Activated naive CD8-positive, alpha-beta T cell treated with anti-CD3 and anti-CD28 coated beads, Interleukin-2, amount 50 U/mL, for 24 hours (primary cell): Measurements from ENCODE around the gene STIM2.

Experiments used
- ATAC-seq: fragments of 150-1000 bp; cut with Tn5 transposase; one replicate; pipeline ENCODE4 v1.10.0; 2021
- DNase-seq: peaks from one replicate; pipeline ENCODE4 v3.0.0; 2021
- H3K27ac Mint-ChIP-seq: one replicate; pipeline ENCODE4 v1.8.0; 2021; ENCODE audit warnings: mild to moderate bottlenecking, mixed read lengths
- H3K27me3 Mint-ChIP-seq: one replicate; pipeline ENCODE4 v1.8.0; 2021; ENCODE audit warnings: mixed read lengths
- H3K36me3 Mint-ChIP-seq: one replicate; pipeline ENCODE4 v1.8.0; 2021; ENCODE audit warnings: low read depth, mixed read lengths
- H3K4me1 Mint-ChIP-seq: one replicate; pipeline ENCODE4 v1.8.0; 2021; ENCODE audit warnings: mixed read lengths
- H3K4me3 Mint-ChIP-seq: one replicate; pipeline ENCODE4 v1.8.0; 2021; ENCODE audit warnings: mild to moderate bottlenecking, moderate library complexity, mixed read lengths
- H3K9me3 Mint-ChIP-seq: one replicate; pipeline ENCODE4 v1.8.0; 2021; ENCODE audit warnings: mixed read lengths

Gene STIM2

DNA sequence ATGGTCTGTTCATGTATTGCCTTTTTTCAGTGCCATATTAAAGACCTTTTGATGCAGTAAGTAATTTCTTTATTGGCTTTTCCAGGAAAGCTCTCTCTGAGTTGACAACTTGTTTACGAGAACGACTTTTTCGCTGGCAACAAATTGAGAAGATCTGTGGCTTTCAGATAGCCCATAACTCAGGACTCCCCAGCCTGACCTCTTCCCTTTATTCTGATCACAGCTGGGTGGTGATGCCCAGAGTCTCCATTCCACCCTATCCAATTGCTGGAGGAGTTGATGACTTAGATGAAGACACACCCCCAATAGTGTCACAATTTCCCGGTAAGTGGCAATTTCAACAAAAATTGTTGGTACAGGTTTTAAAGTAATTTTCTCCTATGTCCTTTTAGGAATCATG is 148.0 kb downstream of the STIM2 start:
- no peak for DNase-seq
- H3K27me3 Mint-ChIP-seq = no peaks in the 10 kb centered on the region
- no peak for ATAC-seq
- no peaks in the 10 kb centered on the region for H3K9me3 Mint-ChIP-seq
- H3K4me3 Mint-ChIP-seq = no peak overlapping the region
- H3K4me1 Mint-ChIP-seq = peaks cover 40% of the 10 kb centered on the region
- H3K36me3 Mint-ChIP-seq = peaks cover 13% of the 10 kb centered on the region
- H3K27ac Mint-ChIP-seq = no peak overlapping the region

DNA sequence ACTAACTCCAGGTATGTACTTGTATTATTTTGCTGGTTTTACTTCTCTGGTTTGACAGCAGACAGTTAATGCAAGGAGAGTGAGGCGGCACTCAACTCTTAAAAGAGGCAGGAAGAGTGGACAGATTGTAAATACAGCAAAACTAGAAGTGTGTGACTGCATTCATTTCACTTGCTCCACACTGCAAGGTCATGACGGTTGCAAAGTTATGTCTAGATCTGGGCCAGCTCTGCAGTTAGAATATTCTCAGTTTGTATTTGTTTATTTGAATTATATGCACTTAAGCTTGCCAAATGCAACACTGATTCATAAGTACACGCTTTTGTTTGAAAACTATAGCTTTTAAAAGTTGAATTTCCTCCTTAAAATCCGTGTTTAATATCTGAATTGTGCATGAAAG is 148.9 kb downstream of the STIM2 start:
- no peaks in the 10 kb centered on the region for H3K9me3 Mint-ChIP-seq
- H3K4me1 Mint-ChIP-seq = peaks cover 31% of the 10 kb centered on the region
- peaks cover 10% of the 10 kb centered on the region for H3K36me3 Mint-ChIP-seq
- ATAC-seq (no peak), DNase-seq (no peak)
- H3K4me3 Mint-ChIP-seq = no peak overlapping the region
- H3K27ac Mint-ChIP-seq = no peak overlapping the region
- H3K27me3 Mint-ChIP-seq = no peaks in the 10 kb centered on the region

DNA sequence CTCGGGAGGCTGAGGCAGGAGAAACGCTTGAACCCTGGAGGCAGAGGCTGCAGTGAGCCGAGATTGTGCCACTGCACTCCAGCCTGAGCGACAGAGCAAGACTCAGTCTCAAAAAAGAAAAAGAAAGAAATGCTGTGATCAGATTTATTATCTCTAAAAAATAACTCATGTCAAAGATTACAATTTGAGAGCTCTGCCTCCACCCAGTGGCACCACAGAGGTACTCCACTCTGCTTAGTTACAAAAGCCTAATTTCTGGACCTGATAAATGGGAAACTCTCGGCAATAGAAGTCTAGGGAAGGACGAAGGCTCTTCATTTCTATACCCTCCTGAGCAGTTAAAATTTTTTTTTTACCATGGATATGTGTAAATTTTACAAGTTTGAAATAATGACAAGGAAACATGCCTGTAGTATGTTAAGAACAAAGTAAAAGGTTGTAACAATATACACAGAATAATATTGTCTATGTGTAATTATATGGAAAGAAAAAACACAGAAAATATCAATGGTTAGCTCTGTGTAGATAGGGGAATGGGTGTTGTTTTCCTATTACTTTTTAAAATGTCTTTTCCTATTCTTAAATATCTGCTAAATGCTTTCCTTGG is 149.8 kb downstream of the STIM2 start:
- Mint-ChIP-seq H3K27me3 (no peaks in the 10 kb centered on the region), H3K27ac (peak overlapping the region; percentile 7), H3K36me3 (peaks cover 14% of the 10 kb centered on the region), H3K4me3 (no peak overlapping the region), H3K9me3 (no peaks in the 10 kb centered on the region), H3K4me1 (peaks cover 25% of the 10 kb centered on the region)
- DNase-seq (peak; percentile 64), ATAC-seq (peak; percentile 59)

DNA sequence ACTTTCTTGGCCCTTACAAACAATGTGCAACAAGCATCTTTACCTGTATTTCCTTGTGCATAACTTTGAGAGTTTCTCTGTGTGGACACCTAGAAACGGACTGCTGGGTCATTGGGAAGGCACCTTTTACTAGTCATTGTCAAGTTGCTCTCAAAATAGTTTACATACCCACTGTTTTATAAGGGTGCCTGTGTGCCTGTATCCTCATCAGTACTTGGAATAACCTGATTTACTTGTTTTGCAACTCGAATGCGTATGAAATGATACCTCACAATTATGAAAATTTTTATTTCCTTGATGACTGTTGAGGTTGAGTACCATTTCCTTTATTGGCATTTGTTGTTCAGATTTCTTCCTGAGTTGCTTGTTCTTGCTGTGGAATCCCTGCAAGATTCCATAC is 150.8 kb downstream of the STIM2 start:
- peaks cover 15% of the 10 kb centered on the region for H3K4me1 Mint-ChIP-seq
- H3K4me3 Mint-ChIP-seq = no peak overlapping the region
- no peaks in the 10 kb centered on the region for H3K27me3 Mint-ChIP-seq
- ATAC-seq = no peak
- no peaks in the 10 kb centered on the region for H3K9me3 Mint-ChIP-seq
- H3K36me3 Mint-ChIP-seq = peaks cover 18% of the 10 kb centered on the region
- no peak overlapping the region for H3K27ac Mint-ChIP-seq
- no peak for DNase-seq

DNA sequence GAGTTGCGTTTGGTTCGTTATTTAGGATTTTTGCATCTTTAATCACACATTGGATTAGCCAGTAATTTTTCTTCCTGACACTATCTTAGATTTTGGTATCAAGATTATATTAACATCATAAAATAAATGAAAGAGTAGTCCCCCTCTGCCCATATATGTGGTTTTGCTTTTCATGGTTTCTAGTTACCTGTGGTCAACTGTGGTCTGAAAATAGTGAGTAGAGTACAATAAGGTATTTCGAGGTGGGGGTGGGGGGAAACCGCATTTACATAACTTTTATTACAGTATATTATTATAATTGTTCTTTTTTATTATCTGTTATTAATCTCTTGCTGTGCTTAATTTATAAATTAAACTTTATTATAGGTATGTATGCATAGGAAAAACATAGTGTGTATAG is 152.4 kb downstream of the STIM2 start:
- no peak overlapping the region for H3K27ac Mint-ChIP-seq

DNA sequence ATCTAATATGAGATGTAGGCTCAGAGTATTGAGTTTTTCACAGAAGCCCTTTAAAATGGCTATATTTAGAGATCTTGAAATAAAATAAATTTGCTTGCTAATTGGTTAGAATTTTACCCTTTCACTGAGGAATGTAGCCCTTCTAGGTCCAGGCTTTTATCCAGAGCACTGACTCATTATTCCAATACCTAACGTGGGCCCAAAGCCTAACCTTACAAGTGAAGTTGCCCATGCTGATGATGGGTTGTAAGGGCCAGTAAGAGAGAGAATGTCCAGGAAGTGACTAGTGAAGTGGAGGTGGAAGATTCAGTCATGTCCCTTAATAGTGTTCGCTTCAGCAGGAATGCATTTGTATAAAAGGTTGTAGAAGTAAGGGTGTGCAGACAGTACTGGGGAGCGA is 155.9 kb downstream of the STIM2 start:
- H3K27ac Mint-ChIP-seq = no peak overlapping the region
- H3K4me1 Mint-ChIP-seq = peaks cover 24% of the 10 kb centered on the region
- H3K4me3 Mint-ChIP-seq = no peak overlapping the region
- no peaks in the 10 kb centered on the region for H3K9me3 Mint-ChIP-seq
- ATAC-seq (no peak), DNase-seq (no peak)
- peaks cover 32% of the 10 kb centered on the region for H3K36me3 Mint-ChIP-seq
- no peaks in the 10 kb centered on the region for H3K27me3 Mint-ChIP-seq

More for the DNA sequence above, 152.4 kb downstream of the STIM2 start:
- H3K4me1 Mint-ChIP-seq = peaks cover 22% of the 10 kb centered on the region
- H3K36me3 Mint-ChIP-seq = peaks cover 21% of the 10 kb centered on the region
- no peak overlapping the region for H3K4me3 Mint-ChIP-seq
- no peak for ATAC-seq
- no peak for DNase-seq
- H3K27me3 Mint-ChIP-seq = no peaks in the 10 kb centered on the region
- no peaks in the 10 kb centered on the region for H3K9me3 Mint-ChIP-seq

DNA sequence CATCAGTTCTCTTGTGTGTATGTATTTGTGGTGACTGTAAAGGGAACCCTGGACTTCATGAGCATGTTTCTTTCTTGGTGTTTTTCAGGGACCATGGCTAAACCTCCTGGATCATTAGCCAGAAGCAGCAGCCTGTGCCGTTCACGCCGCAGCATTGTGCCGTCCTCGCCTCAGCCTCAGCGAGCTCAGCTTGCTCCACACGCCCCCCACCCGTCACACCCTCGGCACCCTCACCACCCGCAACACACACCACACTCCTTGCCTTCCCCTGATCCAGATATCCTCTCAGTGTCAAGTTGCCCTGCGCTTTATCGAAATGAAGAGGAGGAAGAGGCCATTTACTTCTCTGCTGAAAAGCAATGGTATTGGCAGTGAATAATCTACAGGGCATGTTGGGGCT is 157.0 kb downstream of the STIM2 start:
- no peak for ATAC-seq
- no peak for DNase-seq
- H3K4me3 Mint-ChIP-seq = no peak overlapping the region
- peaks cover 24% of the 10 kb centered on the region for H3K4me1 Mint-ChIP-seq
- peak overlapping the region; percentile 31 for H3K27ac Mint-ChIP-seq
- peaks cover 36% of the 10 kb centered on the region for H3K36me3 Mint-ChIP-seq
- H3K27me3 Mint-ChIP-seq = no peaks in the 10 kb centered on the region
- H3K9me3 Mint-ChIP-seq = no peaks in the 10 kb centered on the region

DNA sequence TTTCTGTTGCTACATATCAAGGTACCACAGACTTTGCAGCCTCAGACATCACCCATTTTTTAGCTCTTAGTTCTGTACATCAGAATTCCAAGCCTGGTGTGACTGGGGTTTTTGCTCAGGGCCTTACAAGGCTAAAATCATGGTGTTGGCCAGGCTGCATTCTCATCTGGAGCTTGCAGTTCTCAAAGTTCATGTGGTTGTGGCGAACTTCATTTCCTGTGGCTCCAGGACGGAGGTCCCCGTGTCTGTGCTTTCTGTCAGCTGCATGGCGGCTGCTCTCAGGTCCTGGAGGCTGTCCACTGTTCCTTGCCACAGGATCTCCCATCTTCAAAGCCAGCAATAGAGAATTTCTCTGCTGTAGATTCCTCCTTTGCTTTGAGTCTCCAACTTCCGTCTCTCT is 157.4 kb downstream of the STIM2 start:
- Mint-ChIP-seq H3K27me3 (no peaks in the 10 kb centered on the region), H3K9me3 (no peaks in the 10 kb centered on the region), H3K27ac (peak overlapping the region; percentile 29), H3K4me1 (peaks cover 24% of the 10 kb centered on the region), H3K36me3 (peaks cover 36% of the 10 kb centered on the region), H3K4me3 (no peak overlapping the region)
- no peak for DNase-seq
- ATAC-seq = peak; percentile 20

DNA sequence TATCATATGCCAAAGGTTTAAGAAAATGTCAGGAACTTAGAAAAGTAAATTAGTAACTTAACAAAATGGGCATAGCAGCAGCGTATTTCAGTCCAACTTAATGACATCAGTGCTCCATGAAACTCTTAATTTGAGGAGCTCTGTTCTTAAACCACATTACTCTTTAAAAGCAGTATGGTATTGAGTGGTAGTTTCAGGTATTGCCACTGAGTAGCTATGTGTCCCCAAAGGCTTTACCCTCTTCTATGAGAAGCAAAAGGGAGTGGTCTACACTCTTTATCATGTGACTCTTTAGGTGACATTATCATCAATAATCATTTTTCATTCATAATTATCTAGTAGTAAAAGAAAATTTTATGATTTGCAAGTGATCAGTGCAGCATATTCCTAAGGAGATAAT is 158.3 kb downstream of the STIM2 start:
- Mint-ChIP-seq H3K4me3 (no peak overlapping the region), H3K9me3 (no peaks in the 10 kb centered on the region), H3K27ac (no peak overlapping the region), H3K4me1 (peaks cover 22% of the 10 kb centered on the region), H3K27me3 (no peaks in the 10 kb centered on the region), H3K36me3 (peaks cover 38% of the 10 kb centered on the region)
- DNase-seq = no peak
- no peak for ATAC-seq

DNA sequence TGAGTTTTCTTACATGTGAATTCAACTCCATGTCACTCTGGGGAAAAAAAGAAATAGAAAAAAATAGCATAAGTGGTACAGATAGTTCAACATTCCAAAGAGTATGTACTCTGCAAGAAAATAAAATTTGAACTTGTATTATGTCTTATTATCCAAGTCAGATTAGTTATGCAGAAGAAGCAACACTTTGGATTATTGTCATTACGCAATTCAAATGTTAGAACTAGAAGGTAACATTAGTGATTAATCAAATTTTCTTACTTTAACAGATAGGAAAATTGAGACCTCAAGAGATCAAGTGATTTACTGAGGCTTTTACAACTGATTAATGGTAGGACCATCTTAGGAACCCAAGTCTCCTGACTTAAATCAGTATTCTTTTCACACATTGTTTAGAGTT is 159.1 kb downstream of the STIM2 start:
- no peak overlapping the region for H3K27ac Mint-ChIP-seq
- no peak for DNase-seq
- H3K4me3 Mint-ChIP-seq = no peak overlapping the region
- no peaks in the 10 kb centered on the region for H3K9me3 Mint-ChIP-seq
- H3K4me1 Mint-ChIP-seq = peaks cover 22% of the 10 kb centered on the region
- peaks cover 36% of the 10 kb centered on the region for H3K36me3 Mint-ChIP-seq
- no peaks in the 10 kb centered on the region for H3K27me3 Mint-ChIP-seq
- no peak for ATAC-seq

DNA sequence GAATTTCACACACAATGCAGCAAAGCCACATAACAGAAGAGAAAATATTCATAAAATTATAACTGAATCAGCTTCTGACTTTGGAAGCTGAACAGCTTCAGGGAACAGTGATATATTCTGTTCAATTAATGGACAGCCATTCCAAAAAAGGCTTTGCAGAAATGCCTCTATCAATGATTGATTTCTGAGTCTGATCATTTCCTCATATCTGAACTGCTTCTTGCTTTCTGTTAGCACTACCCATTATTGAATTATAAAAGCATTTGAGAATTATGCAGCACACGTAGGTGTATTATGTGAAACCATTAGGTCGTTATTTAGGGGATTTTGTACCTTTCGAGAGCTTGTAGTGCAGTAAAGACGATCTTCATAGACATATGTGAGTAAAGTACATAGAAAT is 159.6 kb downstream of the STIM2 start:
- Mint-ChIP-seq H3K27me3 (no peaks in the 10 kb centered on the region), H3K27ac (no peak overlapping the region), H3K9me3 (no peaks in the 10 kb centered on the region), H3K4me1 (peaks cover 20% of the 10 kb centered on the region), H3K4me3 (no peak overlapping the region), H3K36me3 (peaks cover 32% of the 10 kb centered on the region)
- DNase-seq = no peak
- ATAC-seq = no peak

DNA sequence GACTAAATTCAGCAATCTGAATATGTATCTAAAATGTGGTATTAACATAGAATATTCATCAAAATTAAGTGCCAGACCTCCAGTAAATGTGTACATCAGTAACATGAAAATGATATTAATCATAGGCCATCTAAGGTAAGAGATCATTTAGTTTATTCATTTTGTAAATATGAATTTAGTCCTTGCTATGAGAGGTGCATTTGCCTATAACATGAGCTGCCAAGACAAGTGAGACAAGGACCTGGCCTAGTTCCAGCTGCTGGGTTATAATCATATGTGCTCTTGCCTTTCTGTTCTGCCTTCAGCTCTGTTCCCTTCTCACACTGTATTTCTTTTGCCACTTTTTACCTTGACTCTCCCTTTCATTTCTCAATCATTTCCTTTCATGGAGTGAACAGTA is 160.0 kb downstream of the STIM2 start:
- Mint-ChIP-seq H3K4me3 (no peak overlapping the region), H3K27me3 (no peaks in the 10 kb centered on the region), H3K36me3 (peaks cover 32% of the 10 kb centered on the region), H3K4me1 (peaks cover 19% of the 10 kb centered on the region), H3K27ac (no peak overlapping the region), H3K9me3 (no peaks in the 10 kb centered on the region)
- no peak for DNase-seq
- no peak for ATAC-seq

DNA sequence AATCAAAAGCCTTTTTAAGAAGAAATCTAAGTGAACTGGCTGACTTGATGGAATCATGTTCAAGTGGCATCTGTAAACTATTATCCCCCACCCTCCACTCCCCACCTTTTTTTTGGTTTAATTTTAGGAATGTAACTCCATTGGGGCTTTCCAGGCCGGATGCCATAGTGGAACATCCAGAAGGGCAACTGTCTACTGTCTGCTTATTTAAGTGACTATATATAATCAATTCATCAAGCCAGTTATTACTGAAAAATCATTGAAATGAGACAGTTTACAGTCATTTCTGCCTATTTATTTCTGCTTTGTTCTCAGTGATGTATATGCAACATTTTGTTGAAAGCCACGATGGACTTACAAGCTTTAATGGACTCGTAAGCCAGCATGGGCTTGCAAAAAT is 162.3 kb downstream of the STIM2 start:
- Mint-ChIP-seq H3K27ac (no peak overlapping the region), H3K4me1 (peaks cover 7% of the 10 kb centered on the region), H3K36me3 (peaks cover 22% of the 10 kb centered on the region), H3K27me3 (no peaks in the 10 kb centered on the region), H3K9me3 (no peaks in the 10 kb centered on the region), H3K4me3 (no peak overlapping the region)
- no peak for ATAC-seq
- DNase-seq = no peak

DNA sequence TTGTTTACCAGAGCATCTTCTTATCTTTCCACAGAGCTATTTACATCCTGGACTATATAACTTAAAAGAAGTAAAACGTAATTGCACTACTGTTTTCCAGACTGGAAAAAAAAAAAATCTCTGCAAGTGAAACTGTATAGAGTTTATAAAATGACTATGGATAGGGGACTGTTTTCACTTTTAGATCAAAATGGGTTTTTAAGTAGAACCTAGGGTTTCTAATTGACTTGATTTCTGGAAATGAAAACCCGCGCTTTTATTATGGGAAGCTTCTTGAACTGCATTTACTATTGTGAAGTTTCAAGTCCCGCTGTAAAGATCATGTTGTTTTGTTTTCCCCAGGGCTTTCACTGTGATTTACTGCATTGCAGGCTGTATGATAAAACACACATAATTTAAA is 162.7 kb downstream of the STIM2 start:
- no peaks in the 10 kb centered on the region for H3K9me3 Mint-ChIP-seq

DNA sequence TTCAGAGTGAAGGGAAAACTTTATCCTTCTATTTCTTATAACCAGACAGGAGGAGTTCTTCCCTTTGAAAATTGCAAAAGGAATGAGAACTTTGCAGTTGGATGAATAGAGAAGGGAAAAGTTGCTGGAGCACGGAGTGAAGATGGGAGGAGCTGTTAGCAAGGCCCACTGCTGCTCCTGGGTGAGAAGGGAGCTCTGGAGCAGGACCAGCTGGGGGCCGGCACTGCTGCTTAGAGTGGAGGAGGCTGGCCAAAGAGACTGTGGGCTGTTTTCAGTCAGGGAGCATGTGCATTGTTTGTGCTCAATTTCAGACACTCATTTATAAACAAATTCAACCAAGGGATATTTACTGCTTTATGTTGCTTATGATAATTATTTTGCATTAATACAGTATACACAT is 164.2 kb downstream of the STIM2 start:
- H3K27me3 Mint-ChIP-seq = no peaks in the 10 kb centered on the region
- no peak overlapping the region for H3K4me3 Mint-ChIP-seq
- peaks cover 18% of the 10 kb centered on the region for H3K36me3 Mint-ChIP-seq
- ATAC-seq (no peak), DNase-seq (no peak)
- H3K9me3 Mint-ChIP-seq = no peaks in the 10 kb centered on the region
- H3K4me1 Mint-ChIP-seq = no peaks in the 10 kb centered on the region
- H3K27ac Mint-ChIP-seq = no peak overlapping the region

More for the DNA sequence above, 162.7 kb downstream of the STIM2 start:
- Mint-ChIP-seq H3K4me1 (peaks cover 3% of the 10 kb centered on the region), H3K27ac (no peak overlapping the region), H3K4me3 (no peak overlapping the region), H3K36me3 (peaks cover 20% of the 10 kb centered on the region), H3K27me3 (no peaks in the 10 kb centered on the region)
- ATAC-seq (no peak), DNase-seq (no peak)

DNA sequence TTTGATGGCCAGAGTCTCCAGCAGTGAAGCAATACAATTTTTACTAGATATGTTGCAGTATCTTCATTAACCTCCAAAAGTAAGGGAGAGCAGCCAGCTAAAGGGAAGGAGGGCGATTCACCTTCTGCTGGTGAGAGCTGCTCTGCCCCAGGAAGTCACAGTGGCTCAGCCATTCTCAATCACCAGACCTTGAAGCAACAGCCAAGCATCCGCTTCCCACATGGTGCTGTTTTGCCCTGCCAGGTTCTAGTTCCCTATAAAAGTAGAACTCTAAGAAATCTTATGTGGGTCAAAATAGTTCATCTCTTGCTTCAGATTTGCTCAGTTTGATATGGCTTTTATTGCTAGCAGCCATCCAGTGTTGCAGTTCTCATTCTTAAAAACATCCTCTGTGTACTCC is 166.8 kb downstream of the STIM2 start:
- Mint-ChIP-seq H3K27ac (no peak overlapping the region), H3K9me3 (no peaks in the 10 kb centered on the region), H3K27me3 (no peaks in the 10 kb centered on the region), H3K4me1 (no peaks in the 10 kb centered on the region), H3K4me3 (no peak overlapping the region), H3K36me3 (peaks cover 6% of the 10 kb centered on the region)
- DNase-seq (no peak), ATAC-seq (no peak)
